ENCODE results near the gene DDX23. TPM values are rescaled to one million over a fixed set of nuclear protein-coding genes. Genes with fewer than 3 reads are reported as not detected.

DDX23 gene
- polyA plus RNA-seq, 1 donor from 2014 or later, result 96.5 TPM

- H2AFZ ChIP-seq (ENCODE audit: low read depth, low read length), result peak within 1 kb of the TSS; percentile 60
- H3K4me3 ChIP-seq (ENCODE audit: low read length), result peak within 1 kb of the TSS; percentile 92
- H3K9ac ChIP-seq (ENCODE audit: low read length), result peak within 1 kb of the TSS; percentile 82
- H3K9me2 ChIP-seq (ENCODE audit: insufficient read depth, low read length), result no peaks in the 10 kb centered on the region
- TF ChIP-seq MXI1 (conservative IDR thresholded peaks at IDR 0.05; ENCODE audit: poor library complexity, severe bottlenecking), result no peak
- TF ChIP-seq TAF1 (IDR thresholded peaks at IDR 0.05; ENCODE audit: low read depth), result no peak
- TF ChIP-seq SMC3 (conservative IDR thresholded peaks at IDR 0.05; ENCODE audit: poor library complexity), result no peak
- TF ChIP-seq RAD21 (conservative IDR thresholded peaks at IDR 0.05), result no peak
- TF ChIP-seq EZH2 (IDR thresholded peaks at IDR 0.05; ENCODE audit: borderline replicate concordance, insufficient read depth, low read length, poor library complexity, severe bottlenecking), result no peak
- TF ChIP-seq REST (IDR thresholded peaks at IDR 0.05; ENCODE audit: borderline replicate concordance), result no peak
- no peak for TF ChIP-seq EP300 (conservative IDR thresholded peaks at IDR 0.05; ENCODE audit: poor library complexity, severe bottlenecking)
- no peaks in the 10 kb centered on the region for H3K9me3 ChIP-seq (ENCODE audit: low read length)
- H3K27ac ChIP-seq (ENCODE audit: low read length), result peak within 1 kb of the TSS; percentile 45
- H3F3A ChIP-seq (ENCODE audit: insufficient read depth, low read length, poor library complexity, severe bottlenecking), result no peaks in the 10 kb centered on the region
- H3K79me2 ChIP-seq (replicated peaks; ENCODE audit: insufficient read depth, low read length), result peaks cover 31% of the 10 kb centered on the region
- no peaks in the 10 kb centered on the region for H3K27me3 ChIP-seq (ENCODE audit: insufficient read depth, low read depth, low read length)
- H3K36me3 ChIP-seq (ENCODE audit: insufficient read depth, low read length), result no peaks in the 10 kb centered on the region
- H4K20me1 ChIP-seq (ENCODE audit: insufficient read depth), result no peaks in the 10 kb centered on the region
- peak within 1 kb of the TSS; percentile 91 for H3K4me2 ChIP-seq (ENCODE audit: low read length)
Observed at GRCh38 chr12:48788854-48789775, 62.8 kb downstream of the DDX23 start, which contains the start of gene ADCY6. TSS of gene ADCY6 (minus strand) at chr12:48789089. CDS start at chr12:48783434, 5,655 bp downstream.

- Histone ChIP-seq H3K27ac (ENCODE audit: low read length) (peak overlapping the region; percentile 12), H3K79me2 (replicated peaks; ENCODE audit: insufficient read depth, low read length) (peaks cover 31% of the 10 kb centered on the region), H3K9me2 (ENCODE audit: insufficient read depth, low read length) (no peaks in the 10 kb centered on the region), H3K36me3 (ENCODE audit: insufficient read depth, low read length) (no peaks in the 10 kb centered on the region), H2AFZ (ENCODE audit: low read depth, low read length) (peak overlapping the region; percentile 51), H3K27me3 (ENCODE audit: insufficient read depth, low read depth, low read length) (no peaks in the 10 kb centered on the region), H3K4me2 (ENCODE audit: low read length) (peak overlapping the region; percentile 91), H3F3A (ENCODE audit: insufficient read depth, low read length, poor library complexity, severe bottlenecking) (no peaks in the 10 kb centered on the region), H3K9me3 (ENCODE audit: low read length) (no peaks in the 10 kb centered on the region), H3K4me3 (ENCODE audit: low read length) (peak overlapping the region; percentile 92), H4K20me1 (ENCODE audit: insufficient read depth) (no peaks in the 10 kb centered on the region), H3K9ac (ENCODE audit: low read length) (peak overlapping the region; percentile 82)
- TF ChIP-seq REST (IDR thresholded peaks at IDR 0.05; ENCODE audit: borderline replicate concordance) (no peak), MXI1 (conservative IDR thresholded peaks at IDR 0.05; ENCODE audit: poor library complexity, severe bottlenecking) (peak; percentile 13), SMC3 (conservative IDR thresholded peaks at IDR 0.05; ENCODE audit: poor library complexity) (no peak)
Observed at GRCh38 chr12:48788524-48788853, 63.5 kb downstream of the DDX23 start.
